ENCODE data around the gene PHLPP2. TPM values are rescaled to one million over a fixed set of nuclear protein-coding genes. Genes with fewer than 3 reads are reported as not detected.
A peak's percentile ranks its signal among the peaks of the same experiment; 100 is the strongest.

The PHLPP2 gene
- total RNA-seq, 6 experiments from 2014 or later = 2.3 to 9.8 (median 5.6) TPM

GRCh38 chr16:71674229-71674628, 50.3 kb downstream of the PHLPP2 start:
- Histone ChIP-seq H3K27me3 (no peaks in the 10 kb centered on the region), H3K9me3 (no peaks in the 10 kb centered on the region), H3K36me3 (peaks cover 0 to 9% (median 4%) of the 10 kb centered on the region in 4 donors), H3K27ac (no peak overlapping the region), H3K4me3 (no peak overlapping the region), H3K4me1 (no peaks in the 10 kb centered on the region)
- DNase-seq = no peak
- 90% methylated on average over 2 of the region's 2 CpGs for WGBS (ENCODE audit: insufficient coverage, low coverage, low lambda C conversion rate, missing lambda C conversion rate)
- ATAC-seq = no peak
- intact Hi-C loops (cut with DNase I) = no loop called here
- TF ChIP-seq CTCF (IDR thresholded peaks at IDR 0.05) = no peak
- no peak for TF ChIP-seq POLR2A (IDR thresholded peaks at IDR 0.05)

GRCh38 chr16:71673582-71673973, 50.9 kb downstream of the PHLPP2 start:
- Histone ChIP-seq H3K27ac (no peak overlapping the region), H3K4me1 (no peaks in the 10 kb centered on the region), H3K4me3 (no peak overlapping the region), H3K9me3 (no peaks in the 10 kb centered on the region), H3K27me3 (no peaks in the 10 kb centered on the region), H3K36me3 (peaks cover 0 to 9% (median 3%) of the 10 kb centered on the region in 4 donors)
- TF ChIP-seq CTCF (IDR thresholded peaks at IDR 0.05) (no peak), POLR2A (IDR thresholded peaks at IDR 0.05) (no peak)
- no peak for DNase-seq
- WGBS (ENCODE audit: insufficient coverage, low coverage, low lambda C conversion rate, missing lambda C conversion rate) = 100% methylated on average over 1 of the region's 1 CpG
- intact Hi-C loops (cut with DNase I) = no loop called here
- ATAC-seq = no peak

GRCh38 chr16:71672803-71673581, 51.5 kb downstream of the PHLPP2 start:
- DNase-seq (no peak), ATAC-seq (no peak)
- intact Hi-C loops (cut with DNase I) = no loop called here
- Histone ChIP-seq H3K27ac (no peak overlapping the region), H3K27me3 (no peaks in the 10 kb centered on the region), H3K36me3 (peaks cover 0 to 9% (median 3%) of the 10 kb centered on the region in 4 donors), H3K4me1 (no peaks in the 10 kb centered on the region), H3K9me3 (no peaks in the 10 kb centered on the region), H3K4me3 (no peak overlapping the region)
- WGBS (ENCODE audit: insufficient coverage, low coverage, low lambda C conversion rate, missing lambda C conversion rate) = 94% methylated on average over 5 of the region's 5 CpGs
- TF ChIP-seq CTCF (IDR thresholded peaks at IDR 0.05) (no peak), POLR2A (IDR thresholded peaks at IDR 0.05) (no peak)

GRCh38 chr16:71672125-71672524, 52.4 kb downstream of the PHLPP2 start:
- WGBS (ENCODE audit: insufficient coverage, low coverage, low lambda C conversion rate, missing lambda C conversion rate) = 72% methylated on average over 3 of the region's 3 CpGs
- peaks cover 0 to 9% (median 3%) of the 10 kb centered on the region in 4 donors for H3K36me3 ChIP-seq

More at GRCh38 chr16:71672125-71672524, 52.4 kb downstream of the PHLPP2 start:
- Histone ChIP-seq H3K4me1 (peaks cover 0 to 6% (median 2%) of the 10 kb centered on the region in 4 donors), H3K9me3 (no peaks in the 10 kb centered on the region), H3K27me3 (no peaks in the 10 kb centered on the region), H3K4me3 (no peak overlapping the region), H3K27ac (no peak overlapping the region)
- intact Hi-C loops (cut with DNase I) = no loop called here
- no peak for TF ChIP-seq POLR2A (IDR thresholded peaks at IDR 0.05)
- TF ChIP-seq CTCF (IDR thresholded peaks at IDR 0.05) = no peak
- peak in 1 of 4 donors; percentile 19 for ATAC-seq
- no peak for DNase-seq
